HG02610 (cell line): ENCODE measurements around the gene DNASE1L2.

Experiments used
- ATAC-seq: cut with Tn5 transposase; IDR thresholded peaks from one replicate; pipeline ENCODE4 v1.9.1; 2021; ENCODE audit warnings: mild to moderate bottlenecking, moderate library complexity; ENCODE audit not compliant: unreplicated experiment

The DNASE1L2 gene, protein sequence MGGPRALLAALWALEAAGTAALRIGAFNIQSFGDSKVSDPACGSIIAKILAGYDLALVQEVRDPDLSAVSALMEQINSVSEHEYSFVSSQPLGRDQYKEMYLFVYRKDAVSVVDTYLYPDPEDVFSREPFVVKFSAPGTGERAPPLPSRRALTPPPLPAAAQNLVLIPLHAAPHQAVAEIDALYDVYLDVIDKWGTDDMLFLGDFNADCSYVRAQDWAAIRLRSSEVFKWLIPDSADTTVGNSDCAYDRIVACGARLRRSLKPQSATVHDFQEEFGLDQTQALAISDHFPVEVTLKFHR

DNA sequence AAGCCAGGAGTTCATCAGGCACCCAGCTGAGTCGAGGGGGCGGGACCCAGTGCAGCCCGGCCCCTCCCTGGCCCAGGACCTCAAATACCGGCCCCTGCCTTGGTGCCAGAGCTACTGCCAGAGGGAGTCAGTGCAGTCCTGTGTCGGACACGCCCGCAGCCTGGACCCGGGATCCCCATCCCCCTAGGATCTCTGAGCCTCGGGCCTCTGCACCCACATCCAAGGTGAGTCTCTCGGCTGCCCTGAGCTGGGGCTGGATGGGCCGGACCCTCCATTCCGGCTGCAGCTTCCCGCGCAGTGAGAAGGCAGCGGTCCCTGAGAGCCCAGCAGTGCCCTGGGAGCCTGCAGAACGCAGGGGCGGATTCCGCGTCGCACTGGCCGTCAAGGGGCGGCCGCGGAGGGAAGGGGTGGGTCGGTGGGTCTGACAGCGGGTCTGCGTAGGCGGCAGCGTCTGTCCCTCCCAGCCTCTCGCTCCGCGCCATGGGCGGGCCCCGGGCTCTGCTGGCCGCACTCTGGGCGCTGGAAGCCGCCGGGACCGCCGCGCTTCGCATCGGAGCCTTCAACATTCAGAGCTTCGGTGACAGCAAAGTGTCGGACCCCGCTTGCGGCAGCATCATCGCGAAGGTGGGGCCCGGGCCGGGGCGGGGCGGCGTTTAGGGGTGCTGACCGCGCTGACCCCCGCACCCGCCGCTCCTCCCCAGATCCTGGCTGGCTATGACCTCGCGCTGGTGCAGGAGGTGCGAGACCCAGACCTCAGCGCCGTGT, at the start of gene DNASE1L2:
DNASE1L2 (plus strand) TSS at position 108 of the 765 bp plus-strand sequence; CDS start at position 481, 373 bp downstream.
- no peak for ATAC-seq

GRCh38 chr16:2186505-2186904, 49.7 kb upstream of the DNASE1L2 start:
- no peak for ATAC-seq

GRCh38 chr16:2187212-2187611, 49.0 kb upstream of the DNASE1L2 start:
- no peak for ATAC-seq

GRCh38 chr16:2188395-2188794, 47.8 kb upstream of the DNASE1L2 start:
- ATAC-seq, result no peak

GRCh38 chr16:2189252-2189893, 46.9 kb upstream of the DNASE1L2 start:
- ATAC-seq, result no peak

GRCh38 chr16:2190002-2190658, 46.1 kb upstream of the DNASE1L2 start:
- ATAC-seq, result no peak

DNA sequence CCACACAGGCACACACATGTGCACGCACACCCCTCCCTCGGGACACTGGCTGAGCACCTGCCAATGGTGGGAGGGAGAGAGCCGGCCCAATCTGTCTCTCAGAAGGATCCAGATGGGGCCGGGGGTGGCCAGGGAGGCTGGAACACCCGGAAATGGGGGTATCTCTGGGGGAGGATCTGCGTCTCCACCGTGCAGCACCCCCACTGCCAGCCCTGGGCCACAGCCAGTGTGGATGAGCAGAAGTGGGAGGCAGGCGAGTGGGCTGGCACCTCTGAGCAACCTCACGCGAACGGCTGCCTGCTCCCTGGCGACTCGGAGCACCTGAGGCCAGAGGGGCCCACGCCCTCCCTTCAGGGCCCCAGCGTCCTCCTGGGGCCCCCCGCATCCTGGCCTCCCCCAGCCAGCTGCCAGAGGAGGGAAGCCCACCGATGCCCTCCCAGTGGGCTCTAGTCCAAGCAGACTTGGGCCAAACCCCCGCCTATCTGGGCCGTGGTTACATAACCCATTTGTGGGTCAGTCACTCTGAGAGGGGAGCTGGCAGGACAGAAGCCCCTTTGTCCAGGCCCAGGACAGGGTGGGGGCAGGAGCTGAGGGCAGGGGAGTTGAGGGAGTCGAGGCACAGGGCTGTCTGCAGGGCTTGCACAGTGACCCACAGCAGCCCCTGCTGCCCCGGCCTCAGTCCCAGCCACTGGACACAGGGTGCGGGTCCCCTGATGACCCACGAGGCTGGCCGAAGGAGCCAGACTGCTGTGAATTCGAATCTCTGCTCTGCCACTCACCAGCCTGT, 45.4 kb upstream of the DNASE1L2 start:
- no peak for ATAC-seq

DNA sequence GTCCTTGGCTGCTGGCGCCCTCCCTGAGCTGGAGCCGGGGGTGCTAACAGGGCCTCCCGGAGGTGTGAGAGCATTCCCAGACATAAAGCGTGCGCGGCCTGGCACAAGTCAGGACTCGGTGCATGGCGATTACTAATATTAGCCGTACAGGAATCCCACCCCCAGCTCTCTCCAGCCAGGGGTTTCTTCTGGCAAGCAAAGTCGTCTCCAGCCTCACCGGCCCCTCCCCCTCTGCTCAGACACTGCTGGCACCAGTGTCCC, 44.9 kb upstream of the DNASE1L2 start:
- ATAC-seq, result no peak

- no peak for ATAC-seq
Observed at GRCh38 chr16:2194166-2194834, 41.9 kb upstream of the DNASE1L2 start.

DNA sequence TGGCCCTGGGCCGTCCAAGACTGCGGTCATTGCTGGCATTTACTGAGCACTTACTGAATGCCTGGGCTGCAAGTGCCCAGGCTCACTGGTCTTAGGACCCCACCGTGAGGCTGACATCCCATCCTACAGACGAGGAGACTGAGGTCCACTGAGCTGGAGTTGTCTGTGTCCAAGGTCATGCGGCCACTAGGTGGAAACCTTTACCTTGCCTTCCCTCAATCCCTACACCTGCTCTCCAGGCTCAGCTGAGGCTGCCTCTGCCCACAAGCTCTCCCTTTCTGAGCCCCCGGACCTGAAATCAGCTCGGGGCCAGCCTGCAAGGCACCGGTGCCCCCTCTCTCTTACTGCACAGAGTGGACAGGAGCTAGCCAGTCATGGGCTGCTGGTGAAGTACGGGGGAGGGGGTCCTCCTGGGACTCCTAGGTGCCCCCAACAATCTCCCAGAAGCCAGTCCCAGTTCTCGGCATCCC, 41.4 kb upstream of the DNASE1L2 start:
- ATAC-seq, result no peak

DNA sequence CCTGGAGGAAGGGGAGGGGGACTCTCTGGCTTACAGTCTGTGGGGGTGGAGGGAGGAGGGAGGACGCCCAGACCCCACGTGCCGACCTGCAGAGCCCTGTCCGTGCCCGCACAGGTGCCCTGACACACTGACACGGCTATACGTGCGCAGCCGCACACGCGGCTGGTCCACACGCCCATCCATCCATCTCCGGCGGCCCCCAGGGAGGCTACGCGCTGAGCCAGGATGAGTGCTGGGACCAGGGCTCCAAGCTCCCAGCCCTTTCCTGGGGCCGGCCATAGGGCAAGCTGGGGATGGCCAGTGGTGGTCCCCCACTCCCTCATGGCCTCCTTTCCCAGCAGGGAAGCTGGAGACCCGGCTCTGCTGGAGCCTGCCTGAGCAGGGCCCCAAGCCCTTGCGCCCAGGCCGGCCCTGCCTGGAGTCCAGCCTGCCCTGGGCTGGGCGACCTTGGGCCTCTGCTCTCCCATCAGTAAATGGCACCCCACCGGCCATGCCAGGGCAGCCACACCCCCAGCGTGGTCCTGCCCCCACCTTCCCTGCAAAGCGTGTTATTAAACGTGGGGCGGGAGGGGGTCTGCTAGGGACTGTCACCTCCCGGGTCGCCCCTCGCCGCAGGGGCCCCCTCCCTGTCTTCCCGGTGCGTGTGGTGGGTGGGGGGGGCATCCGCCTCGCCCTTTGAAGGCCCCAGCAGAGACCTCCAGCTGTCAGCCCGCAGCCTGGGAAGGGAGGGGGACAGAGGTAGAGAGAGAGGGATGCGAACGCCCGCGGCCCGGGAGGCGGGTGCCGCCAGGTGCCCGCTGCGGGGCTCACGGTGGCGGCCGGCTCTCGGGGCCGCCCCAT, 40.7 kb upstream of the DNASE1L2 start:
- ATAC-seq, result no peak

GRCh38 chr16:2196162-2196980, 39.9 kb upstream of the DNASE1L2 start, which contains the start of gene CASKIN1:
TSS of gene CASKIN1 (minus strand) at chr16:2196605. CDS start at chr16:2196432, 173 bp downstream.
- ATAC-seq, result no peak

- no peak for ATAC-seq
Observed at GRCh38 chr16:2196981-2197511, 39.2 kb upstream of the DNASE1L2 start.

DNA sequence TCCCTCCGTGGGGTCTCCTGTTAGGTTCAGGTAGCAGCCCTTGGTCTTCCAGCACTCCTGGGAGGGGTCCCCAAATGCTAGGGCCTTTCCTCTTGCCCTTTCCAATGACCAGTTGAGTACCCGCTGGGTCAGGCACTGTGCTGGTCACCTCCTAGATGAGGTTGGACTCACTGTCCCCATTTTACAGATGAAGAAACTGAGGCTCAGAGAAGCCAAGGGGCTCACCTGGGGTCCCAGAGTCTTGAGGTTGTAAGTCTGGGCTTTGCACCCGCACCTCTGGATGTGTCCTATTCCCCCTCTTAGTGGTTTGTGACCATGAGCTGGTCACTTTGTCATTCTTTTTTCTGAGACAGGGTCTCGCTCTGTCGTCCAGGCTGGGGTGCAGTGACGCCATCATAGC, 38.5 kb upstream of the DNASE1L2 start:
- no peak for ATAC-seq

DNA sequence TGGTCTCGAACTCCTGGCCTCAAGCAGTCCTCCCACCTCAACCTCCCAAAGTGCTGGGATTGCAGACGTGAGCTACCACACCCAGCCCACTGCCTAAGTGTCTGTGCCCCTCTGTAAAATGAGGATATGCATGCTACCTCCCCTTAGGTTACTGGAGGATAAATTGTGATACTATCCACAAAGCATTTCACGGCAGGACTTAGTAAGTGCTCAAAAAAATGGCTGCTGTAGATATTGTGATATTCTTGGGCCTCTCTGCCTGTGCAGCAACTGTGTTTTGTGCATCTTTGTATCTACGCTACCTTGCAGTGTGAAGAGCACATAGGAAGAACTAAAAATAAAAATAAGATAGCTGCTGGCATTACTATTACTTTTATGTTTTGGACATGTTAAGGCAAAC, 38.0 kb upstream of the DNASE1L2 start:
- no peak for ATAC-seq

DNA sequence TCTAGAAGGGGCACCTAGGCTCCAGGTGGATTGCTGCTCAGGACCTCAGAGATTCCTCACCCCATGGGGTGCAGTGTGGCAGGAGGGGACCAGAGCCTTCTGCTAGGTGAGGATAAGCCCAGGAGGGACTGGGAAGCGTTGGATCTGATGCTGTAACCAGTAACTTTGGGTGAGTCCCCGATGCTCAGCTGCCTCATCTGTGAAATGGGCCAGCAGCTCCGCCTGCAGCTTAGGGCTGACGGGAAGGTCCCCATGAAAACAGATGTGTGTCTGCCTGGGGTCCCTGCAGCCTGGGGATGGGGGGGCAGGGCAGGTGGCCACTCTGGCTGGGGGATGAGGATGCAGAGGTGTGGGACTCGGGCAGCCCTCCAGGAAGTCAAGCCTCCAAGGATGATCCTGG, 37.1 kb upstream of the DNASE1L2 start:
- no peak for ATAC-seq

GRCh38 chr16:2199621-2200139, 36.6 kb upstream of the DNASE1L2 start:
- ATAC-seq, result no peak

DNA sequence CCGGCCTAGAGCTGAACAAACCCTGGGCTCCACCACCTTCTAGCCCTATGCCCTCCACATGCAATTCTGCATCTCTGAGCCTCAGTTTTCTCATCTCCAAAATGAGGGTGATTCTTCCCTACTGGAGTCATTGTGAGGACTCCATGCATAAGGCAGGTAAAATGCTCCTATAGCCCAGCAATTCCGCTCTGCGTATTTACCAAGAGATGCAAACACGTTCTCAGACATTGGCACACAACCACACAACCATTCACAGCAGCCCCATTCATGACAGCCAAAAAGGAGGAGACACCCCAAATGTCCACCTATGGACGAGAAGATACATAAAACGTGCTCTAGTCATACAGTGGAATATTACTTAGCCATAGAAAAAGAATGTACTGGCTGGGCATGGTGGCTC, 35.9 kb upstream of the DNASE1L2 start:
- ATAC-seq, result no peak
